D721Med (cell line): ENCODE measurements around the gene LSR.

Experiments used
- DNase-seq: peaks from one replicate; pipeline ENCODE4 v3.0.0; 2011; ENCODE audit warnings: low spot score; ENCODE audit not compliant: insufficient read length
- FAIRE-seq: peaks from 2 replicates; lab custom pipeline; 2011; peaks lifted over from hg19 to GRCh38; lab: Jason Lieb, UNC
- CTCF ChIP-seq: IDR thresholded peaks from 2 replicates; pipeline ENCODE4 v1.5.1; 2012; ENCODE audit warnings: mild to moderate bottlenecking, control low read depth; ENCODE audit not compliant: insufficient read depth; ENCODE audit errors: missing control alignments

The LSR gene

DNA sequence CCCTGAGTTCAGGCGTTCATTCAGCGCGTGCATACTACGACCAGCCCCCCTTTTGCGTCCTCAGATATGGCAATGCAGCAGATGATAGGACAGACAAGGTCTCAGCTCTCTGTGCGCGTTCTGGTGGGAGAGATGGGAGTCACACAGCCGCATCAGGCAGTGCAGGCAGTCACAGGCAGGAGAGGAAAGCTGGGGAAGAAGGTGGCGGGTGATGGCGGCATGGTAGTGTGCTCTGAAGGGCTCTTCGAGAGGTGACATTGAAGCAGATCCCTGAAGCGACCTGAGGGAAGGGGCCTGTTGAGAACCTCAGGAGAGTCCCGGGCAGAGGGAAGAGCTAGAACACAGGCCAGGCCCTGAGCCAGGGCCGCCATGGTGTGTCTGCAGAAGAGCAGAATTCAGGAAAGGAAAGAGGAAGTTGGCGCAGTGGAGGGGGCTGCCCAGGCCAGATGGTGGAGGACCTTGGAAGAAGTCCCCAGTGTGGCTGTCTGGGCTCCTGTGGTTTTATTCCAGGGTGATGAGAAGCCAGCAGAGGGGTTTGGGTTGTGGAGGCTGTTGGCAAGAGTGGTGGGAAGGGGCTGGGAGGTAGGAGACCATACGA is 23.4 kb downstream of the LSR start:
- TF ChIP-seq CTCF = no peak
- DNase-seq (no peak), FAIRE-seq (no peak)

DNA sequence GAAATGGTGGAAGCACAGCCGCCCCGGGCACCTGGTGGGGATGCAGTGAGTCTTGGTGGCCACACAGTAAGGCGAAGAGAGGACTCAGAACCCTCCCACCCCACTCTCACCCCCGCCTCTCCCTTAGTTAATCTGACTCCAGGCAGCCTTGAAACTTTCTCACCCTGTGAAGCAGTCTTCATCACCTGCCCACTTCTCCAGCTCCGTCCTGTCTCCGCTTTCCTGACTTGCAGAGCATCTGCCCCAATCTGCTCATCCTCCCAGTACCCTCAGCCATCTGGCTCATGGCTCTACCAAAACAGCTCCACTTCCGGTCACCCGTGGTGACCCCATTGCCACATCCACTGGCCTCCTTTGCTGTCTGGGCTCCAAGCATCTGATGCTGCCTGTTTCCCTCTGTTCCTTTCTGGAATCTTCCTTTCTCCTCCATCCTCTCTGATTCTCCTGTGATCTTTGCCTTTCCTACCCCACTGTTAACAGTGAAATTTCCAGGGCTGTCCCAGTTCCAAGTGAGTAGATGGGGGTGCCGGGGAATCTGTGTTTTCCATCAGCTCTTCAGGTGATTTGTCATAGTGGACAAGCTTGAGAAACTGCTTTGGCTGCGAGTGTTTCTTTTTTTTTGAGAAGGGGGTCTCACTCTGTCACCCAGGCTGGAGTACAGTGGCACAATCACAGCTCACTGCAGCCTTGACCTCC is 24.3 kb downstream of the LSR start:
- DNase-seq (no peak), FAIRE-seq (no peak)
- TF ChIP-seq CTCF = no peak

GRCh38 chr19:35273686-35274259 is 25.0 kb downstream of the LSR start:
- no peak for TF ChIP-seq CTCF
- no peak for FAIRE-seq

DNA sequence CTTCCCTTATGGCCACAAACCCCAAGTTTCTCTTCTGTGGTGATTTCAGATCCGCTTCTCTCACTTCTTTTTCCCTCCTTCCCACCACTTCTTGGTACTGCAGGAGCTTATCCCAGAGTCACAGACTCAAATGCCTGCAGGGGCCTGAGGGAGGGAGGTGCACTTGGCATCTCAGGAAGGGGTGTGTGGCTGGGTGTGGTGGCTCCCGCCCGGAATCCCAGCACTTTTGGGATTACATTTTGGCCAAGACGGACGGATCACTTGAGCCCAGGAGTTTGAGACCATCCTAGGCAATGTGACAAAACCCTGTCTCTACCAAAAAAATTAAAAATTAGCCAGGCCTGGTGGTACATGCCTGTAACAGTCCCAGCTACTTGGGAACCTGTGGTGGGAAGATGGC is 25.5 kb downstream of the LSR start:
- DNase-seq = no peak
- no peak for FAIRE-seq
- TF ChIP-seq CTCF = no peak

More at GRCh38 chr19:35273686-35274259, 25.0 kb downstream of the LSR start:
- no peak for DNase-seq

- TF ChIP-seq CTCF = no peak
- DNase-seq = no peak
- FAIRE-seq = no peak
Measured at GRCh38 chr19:35276706-35277281, 28.0 kb downstream of the LSR start.

DNA sequence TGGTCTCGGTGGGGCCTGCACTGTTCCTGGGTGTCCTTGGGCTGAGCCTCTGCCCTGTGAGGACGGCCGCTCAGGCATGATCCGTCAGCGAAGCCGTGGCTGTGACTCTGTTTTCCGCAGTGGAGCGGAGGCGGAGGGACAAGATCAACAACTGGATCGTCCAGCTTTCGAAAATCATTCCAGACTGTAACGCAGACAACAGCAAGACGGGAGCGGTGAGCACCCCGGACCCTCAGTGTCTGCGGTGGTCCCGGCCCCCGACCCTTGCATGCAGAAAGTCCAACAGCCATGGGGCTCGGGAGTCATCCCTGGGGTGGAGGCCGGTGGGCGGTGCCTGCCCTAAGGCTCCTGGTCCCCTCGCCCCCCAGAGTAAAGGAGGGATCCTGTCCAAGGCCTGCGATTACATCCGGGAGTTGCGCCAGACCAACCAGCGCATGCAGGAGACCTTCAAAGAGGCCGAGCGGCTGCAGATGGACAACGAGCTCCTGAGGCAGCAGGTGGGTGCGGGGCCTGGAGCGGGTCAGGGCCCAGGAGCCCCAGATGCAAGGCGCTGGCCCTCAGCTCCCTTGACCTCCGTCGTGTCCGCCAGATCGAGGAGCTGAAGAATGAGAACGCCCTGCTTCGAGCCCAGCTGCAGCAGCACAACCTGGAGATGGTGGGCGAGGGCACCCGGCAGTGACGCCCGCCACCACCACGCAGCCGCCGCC is 29.9 kb downstream of the LSR start:
- TF ChIP-seq CTCF = no peak
- FAIRE-seq (no peak), DNase-seq (no peak)
